ENCODE results near the gene SYT7.

GRCh38 chr11:61542705-61543104 is 38.2 kb downstream of the SYT7 start:
- no peak for TF ChIP-seq CTCF (optimal IDR thresholded peaks at IDR 0.05 in 1 of 3, IDR thresholded peaks at IDR 0.05 in 1 of 3, conservative IDR thresholded peaks at IDR 0.05 in 1 of 3; ENCODE audit: extremely low read depth in 1 of 3, insufficient read depth in 2 of 3, low read length in 3 of 3)
- TF ChIP-seq EZH2 (IDR thresholded peaks at IDR 0.05; ENCODE audit: low read length), result no peak
